ENCODE measurements around the gene DNAH10.

DNA sequence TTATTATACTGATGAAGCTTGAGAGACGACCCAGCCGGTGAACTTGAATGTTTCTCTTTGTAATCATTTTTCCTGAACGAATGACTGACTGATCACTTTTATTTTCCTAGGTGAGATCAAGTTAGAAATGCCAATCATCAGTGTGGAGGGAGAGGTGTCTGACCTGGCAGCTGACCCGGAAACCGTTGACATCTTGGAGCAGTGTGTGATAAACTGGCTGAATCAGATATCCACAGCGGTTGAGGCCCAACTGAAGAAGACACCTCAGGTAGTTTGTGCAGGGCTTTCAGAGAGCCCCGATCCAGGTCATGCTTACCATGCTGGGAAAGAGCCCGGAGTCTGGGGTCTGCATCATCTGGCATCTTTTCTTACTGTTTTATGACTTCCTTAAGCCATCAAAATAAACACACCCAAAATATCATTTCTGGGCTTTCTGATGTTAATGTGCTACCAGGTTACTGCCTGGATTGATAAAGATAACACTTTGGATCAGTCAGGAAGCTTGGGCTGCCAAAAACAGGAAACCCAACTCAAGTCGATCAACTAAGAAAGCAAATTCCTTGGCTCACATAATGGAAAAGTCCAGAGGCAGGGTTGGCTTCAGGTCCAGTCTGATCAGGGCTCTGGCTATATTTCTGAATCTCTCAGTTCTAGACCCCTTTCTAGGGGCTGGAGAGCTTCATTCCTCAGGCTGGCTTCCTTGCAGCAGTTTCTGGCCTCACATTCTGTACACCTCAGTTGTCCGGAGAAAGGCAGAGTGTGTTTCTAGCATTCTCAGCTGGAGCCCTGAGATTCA lies 21.1 kb downstream of the DNAH10 start:
- no peak for TF ChIP-seq ZNF335 (tag by site-specific recombination; conservative IDR thresholded peaks at IDR 0.05)
- no peak for TF ChIP-seq ZNF473 (tag by site-specific recombination; IDR thresholded peaks at IDR 0.05)
- TF ChIP-seq ZNF416 (tag by site-specific recombination; IDR thresholded peaks at IDR 0.05) = no peak
- TF ChIP-seq SCRT2 (tag by site-specific recombination; IDR thresholded peaks at IDR 0.05) = no peak
- TF ChIP-seq ZNF561 (tag by site-specific recombination; IDR thresholded peaks at IDR 0.05; ENCODE audit: borderline replicate concordance) = no peak
- TF ChIP-seq YY1 (tag by site-specific recombination; IDR thresholded peaks at IDR 0.05) = no peak
- no peak for TF ChIP-seq CTCF (tag by site-specific recombination; IDR thresholded peaks at IDR 0.05)
- no peak for TF ChIP-seq ZNF248 (tag by site-specific recombination; IDR thresholded peaks at IDR 0.05)
- TF ChIP-seq ZNF830 (tag by site-specific recombination; IDR thresholded peaks at IDR 0.05; ENCODE audit: low read depth) = no peak
- TF ChIP-seq BCL11A (tag by site-specific recombination; IDR thresholded peaks at IDR 0.05; ENCODE audit: low read depth) = no peak
- TF ChIP-seq, protein P1, sequence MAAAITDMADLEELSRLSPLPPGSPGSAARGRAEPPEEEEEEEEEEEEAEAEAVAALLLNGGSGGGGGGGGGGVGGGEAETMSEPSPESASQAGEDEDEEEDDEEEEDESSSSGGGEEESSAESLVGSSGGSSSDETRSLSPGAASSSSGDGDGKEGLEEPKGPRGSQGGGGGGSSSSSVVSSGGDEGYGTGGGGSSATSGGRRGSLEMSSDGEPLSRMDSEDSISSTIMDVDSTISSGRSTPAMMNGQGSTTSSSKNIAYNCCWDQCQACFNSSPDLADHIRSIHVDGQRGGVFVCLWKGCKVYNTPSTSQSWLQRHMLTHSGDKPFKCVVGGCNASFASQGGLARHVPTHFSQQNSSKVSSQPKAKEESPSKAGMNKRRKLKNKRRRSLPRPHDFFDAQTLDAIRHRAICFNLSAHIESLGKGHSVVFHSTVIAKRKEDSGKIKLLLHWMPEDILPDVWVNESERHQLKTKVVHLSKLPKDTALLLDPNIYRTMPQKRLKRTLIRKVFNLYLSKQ (tag by site-specific recombination; IDR thresholded peaks at IDR 0.05; ENCODE audit: borderline replicate concordance) = no peak
- no peak for TF ChIP-seq ZNF239 (tag by site-specific recombination; IDR thresholded peaks at IDR 0.05)
- TF ChIP-seq OSR2 (tag by site-specific recombination; IDR thresholded peaks at IDR 0.05) = no peak
